IPS-20b (cell line): ENCODE data around the gene HDAC10.

Source experiments
- H3K27ac ChIP-seq: one replicate; pipeline ENCODE4 v1.5.1; 2013; ENCODE audit warnings: low read length
- H3K27me3 ChIP-seq: 2 replicates; pipeline ENCODE4 v1.6.1; 2013; ENCODE audit warnings: mild to moderate bottlenecking, low read length, inconsistent platforms; ENCODE audit not compliant: insufficient read depth
- H3K36me3 ChIP-seq: 2 replicates; pipeline ENCODE4 v1.6.1; 2013; ENCODE audit warnings: low read depth, mild to moderate bottlenecking, inconsistent platforms, low read length, moderate library complexity; ENCODE audit not compliant: insufficient read depth
- H3K4me1 ChIP-seq: 2 replicates; pipeline ENCODE4 v1.6.1; 2013; ENCODE audit warnings: mild to moderate bottlenecking, control low read depth, inconsistent platforms, low read length, moderate library complexity; ENCODE audit not compliant: insufficient read depth
- H3K4me3 ChIP-seq: 2 replicates; pipeline ENCODE4 v1.5.1; 2013; ENCODE audit warnings: mild to moderate bottlenecking, low read length, inconsistent platforms
- H3K9ac ChIP-seq: 2 replicates; pipeline ENCODE4 v1.6.1; 2013; ENCODE audit warnings: low read depth, mild to moderate bottlenecking, inconsistent platforms, low read length, moderate library complexity
- H3K9me3 ChIP-seq: 2 replicates; pipeline ENCODE4 v1.6.1; 2013; ENCODE audit warnings: mild to moderate bottlenecking, low read depth, low read length, inconsistent platforms; ENCODE audit not compliant: insufficient read depth

HDAC10 gene

GRCh38 chr22:50249341-50250248, 1.5 kb downstream of the HDAC10 start:
- H3K4me1 ChIP-seq = no peaks in the 10 kb centered on the region; the same call in 1 of the 2 replicates
- H3K9me3 ChIP-seq = no peaks in the 10 kb centered on the region
- no peak overlapping the region for H3K27ac ChIP-seq
- H3K9ac ChIP-seq = no peak overlapping the region
- H3K4me3 ChIP-seq = peak overlapping the region; percentile 77; the same call in 1 of the 2 replicates
- peaks cover 9% of the 10 kb centered on the region; the same call in 1 of the 2 replicates for H3K36me3 ChIP-seq
- no peaks in the 10 kb centered on the region for H3K27me3 ChIP-seq

GRCh38 chr22:50248196-50249081, 2.6 kb downstream of the HDAC10 start:
- Histone ChIP-seq H3K4me3 (no peak overlapping the region; the same call in 1 of the 2 replicates), H3K27ac (no peak overlapping the region), H3K9ac (no peak overlapping the region)

GRCh38 chr22:50247748-50248147, 3.3 kb downstream of the HDAC10 start:
- no peaks in the 10 kb centered on the region for H3K9me3 ChIP-seq
- H3K36me3 ChIP-seq = peaks cover 9% of the 10 kb centered on the region; the same call in 1 of the 2 replicates
- no peak overlapping the region for H3K27ac ChIP-seq
- H3K9ac ChIP-seq = no peak overlapping the region
- H3K4me3 ChIP-seq = no peak overlapping the region; the same call in 1 of the 2 replicates
- no peaks in the 10 kb centered on the region for H3K27me3 ChIP-seq
- no peaks in the 10 kb centered on the region; the same call in 1 of the 2 replicates for H3K4me1 ChIP-seq

More at GRCh38 chr22:50248196-50249081, 2.6 kb downstream of the HDAC10 start:
- Histone ChIP-seq H3K27me3 (no peaks in the 10 kb centered on the region), H3K36me3 (peaks cover 9% of the 10 kb centered on the region; the same call in 1 of the 2 replicates), H3K9me3 (no peaks in the 10 kb centered on the region), H3K4me1 (no peaks in the 10 kb centered on the region; the same call in 1 of the 2 replicates)

GRCh38 chr22:50246242-50247175, 4.6 kb downstream of the HDAC10 start:
- H3K27ac ChIP-seq = no peak overlapping the region
- no peak overlapping the region for H3K4me3 ChIP-seq
- peaks cover 9% of the 10 kb centered on the region; the same call in 1 of the 2 replicates for H3K36me3 ChIP-seq
- H3K9ac ChIP-seq = no peak overlapping the region
- H3K4me1 ChIP-seq = no peaks in the 10 kb centered on the region; the same call in 1 of the 2 replicates
- no peaks in the 10 kb centered on the region for H3K9me3 ChIP-seq
- no peaks in the 10 kb centered on the region for H3K27me3 ChIP-seq

GRCh38 chr22:50245214-50246072, 5.6 kb downstream of the HDAC10 start:
- H3K4me1 ChIP-seq = no peaks in the 10 kb centered on the region; the same call in 1 of the 2 replicates

GRCh38 chr22:50244420-50245213, 6.4 kb downstream of the HDAC10 start, which contains the start of gene TUBGCP6:
Gene TUBGCP6, minus strand, starts transcription at chr22:50245023. Its CDS starts 564 bp downstream, at chr22:50244459.
- no peaks in the 10 kb centered on the region for H3K9me3 ChIP-seq
- peak within 1 kb of the TSS; percentile 90 for H3K9ac ChIP-seq
- no peaks in the 10 kb centered on the region; the same call in 1 of the 2 replicates for H3K4me1 ChIP-seq
- H3K4me3 ChIP-seq = peak within 1 kb of the TSS; percentile 93
- peak within 1 kb of the TSS; percentile 55 for H3K27ac ChIP-seq
- peaks cover 19% of the 10 kb centered on the region; the same call in 1 of the 2 replicates for H3K36me3 ChIP-seq
- no peaks in the 10 kb centered on the region for H3K27me3 ChIP-seq

More at GRCh38 chr22:50245214-50246072, 5.6 kb downstream of the HDAC10 start:
- peak overlapping the region; percentile 90; the same call in 1 of the 2 replicates for H3K9ac ChIP-seq
- peaks cover 11% of the 10 kb centered on the region; the same call in 1 of the 2 replicates for H3K36me3 ChIP-seq
- no peaks in the 10 kb centered on the region for H3K9me3 ChIP-seq
- H3K27ac ChIP-seq = peak overlapping the region; percentile 55
- peak overlapping the region; percentile 93 for H3K4me3 ChIP-seq
- H3K27me3 ChIP-seq = no peaks in the 10 kb centered on the region

- peak overlapping the region; percentile 90; the same call in 1 of the 2 replicates for H3K9ac ChIP-seq
- no peak overlapping the region for H3K27ac ChIP-seq
- no peaks in the 10 kb centered on the region for H3K27me3 ChIP-seq
- no peaks in the 10 kb centered on the region; the same call in 1 of the 2 replicates for H3K4me1 ChIP-seq
- peaks cover 22% of the 10 kb centered on the region; the same call in 1 of the 2 replicates for H3K36me3 ChIP-seq
- H3K9me3 ChIP-seq = no peaks in the 10 kb centered on the region
- peak overlapping the region; percentile 93 for H3K4me3 ChIP-seq
Measured at GRCh38 chr22:50243685-50244419, 7.2 kb downstream of the HDAC10 start.

GRCh38 chr22:50242406-50242949, 8.6 kb downstream of the HDAC10 start:
- Histone ChIP-seq H3K9ac (no peak overlapping the region), H3K4me3 (peak overlapping the region; percentile 40; the same call in 1 of the 2 replicates), H3K27ac (no peak overlapping the region), H3K4me1 (no peaks in the 10 kb centered on the region), H3K27me3 (no peaks in the 10 kb centered on the region), H3K36me3 (peaks cover 22% of the 10 kb centered on the region; the same call in 1 of the 2 replicates), H3K9me3 (no peaks in the 10 kb centered on the region)

GRCh38 chr22:50238755-50239154, 12.3 kb downstream of the HDAC10 start:
- Histone ChIP-seq H3K4me1 (no peaks in the 10 kb centered on the region), H3K27me3 (no peaks in the 10 kb centered on the region), H3K36me3 (peaks cover 12% of the 10 kb centered on the region; the same call in 1 of the 2 replicates), H3K27ac (no peak overlapping the region), H3K9me3 (no peaks in the 10 kb centered on the region), H3K4me3 (no peak overlapping the region), H3K9ac (no peak overlapping the region)
